Ascending aorta (tissue), 2 donors: ENCODE measurements around the gene ADGRB3. TPM values are rescaled to one million over a fixed set of nuclear protein-coding genes. Genes with fewer than 3 reads are reported as not detected.

Experiments
- DNase-seq, 2 donors: peaks; one replicate each; pipeline ENCODE4 v3.0.0-alpha.2; 2019; ENCODE audit warnings: low spot score in 2 of 2
- H3K27ac ChIP-seq, 2 donors: fragments of 200-600 bp; sonication (generic); one replicate each; pipeline ENCODE4 v1.5.1; 2016 to 2017; ENCODE audit warnings: mild to moderate bottlenecking in 1 of 2
- H3K27me3 ChIP-seq: fragments of 200-600 bp; sonication (generic); one replicate; pipeline ENCODE4 v1.5.1; 2017
- H3K36me3 ChIP-seq, 2 donors: fragments of 200-600 bp; sonication (generic); one replicate each; pipeline ENCODE4 v1.5.1; 2016
- H3K4me1 ChIP-seq, 2 donors: fragments of 200-600 bp; sonication (generic); one replicate each; pipeline ENCODE4 v1.5.1; 2016 to 2017; ENCODE audit warnings: mild to moderate bottlenecking in 1 of 2
- H3K4me3 ChIP-seq, 2 donors: fragments of 200-600 bp; sonication (generic); one replicate each; pipeline ENCODE4 v1.5.1; 2016 to 2017; ENCODE audit warnings: mild to moderate bottlenecking in 1 of 2
- H3K9me3 ChIP-seq, 2 donors: fragments of 200-600 bp; sonication (generic); one replicate each; pipeline ENCODE4 v1.5.1; 2016
- intact Hi-C: fragments of 100-400 bp; cut with DNase I; formaldehyde crosslinking; loops from one replicate; pipeline ENCODE4 v1.15.1; 2023
- total RNA-seq: library from RNA; depleted of rRNA; stranded (reverse); fragments of >200 nt; gene quantifications from one replicate; pipeline ENCODE4 v1.1.0, GENCODE V29; 2016
- TF ChIP-seq, protein P1 (sequence below), 3 experiments: fragments of 200-600 bp in 2 of 3; fragments of 450-650 bp in 1 of 3; sonication (generic) in 2 of 3; IDR thresholded peaks; one replicate each; pipeline ENCODE4 v1.5.1; 2016 to 2019; ENCODE audit warnings: antibody characterized with exemption in 3 of 3, mild to moderate bottlenecking in 1 of 3, moderate library complexity in 1 of 3

The ADGRB3 gene
- total RNA-seq, 1 donor from 2014 or later, result 4.4 TPM

- Histone ChIP-seq H3K27ac (no peak overlapping the region), H3K36me3 (no peaks in the 10 kb centered on the region), H3K4me1 (no peaks in the 10 kb centered on the region), H3K9me3 (no peaks in the 10 kb centered on the region), H3K4me3 (no peak overlapping the region), H3K27me3 (no peaks in the 10 kb centered on the region)
- TF ChIP-seq, protein P1, sequence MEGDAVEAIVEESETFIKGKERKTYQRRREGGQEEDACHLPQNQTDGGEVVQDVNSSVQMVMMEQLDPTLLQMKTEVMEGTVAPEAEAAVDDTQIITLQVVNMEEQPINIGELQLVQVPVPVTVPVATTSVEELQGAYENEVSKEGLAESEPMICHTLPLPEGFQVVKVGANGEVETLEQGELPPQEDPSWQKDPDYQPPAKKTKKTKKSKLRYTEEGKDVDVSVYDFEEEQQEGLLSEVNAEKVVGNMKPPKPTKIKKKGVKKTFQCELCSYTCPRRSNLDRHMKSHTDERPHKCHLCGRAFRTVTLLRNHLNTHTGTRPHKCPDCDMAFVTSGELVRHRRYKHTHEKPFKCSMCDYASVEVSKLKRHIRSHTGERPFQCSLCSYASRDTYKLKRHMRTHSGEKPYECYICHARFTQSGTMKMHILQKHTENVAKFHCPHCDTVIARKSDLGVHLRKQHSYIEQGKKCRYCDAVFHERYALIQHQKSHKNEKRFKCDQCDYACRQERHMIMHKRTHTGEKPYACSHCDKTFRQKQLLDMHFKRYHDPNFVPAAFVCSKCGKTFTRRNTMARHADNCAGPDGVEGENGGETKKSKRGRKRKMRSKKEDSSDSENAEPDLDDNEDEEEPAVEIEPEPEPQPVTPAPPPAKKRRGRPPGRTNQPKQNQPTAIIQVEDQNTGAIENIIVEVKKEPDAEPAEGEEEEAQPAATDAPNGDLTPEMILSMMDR (IDR thresholded peaks at IDR 0.05), result peak; percentile 28 to 79 (median 78)
- peak in 1 of 2 donors; percentile 71 for DNase-seq
- intact Hi-C loops, result loop anchor here (5.0 kb wide), 1 partner anchor 330 kb away; the partner anchor contains the start of gene ADGRB3
Observed at GRCh38 chr6:68967549-68968300, 332.6 kb downstream of the ADGRB3 start.

DNA sequence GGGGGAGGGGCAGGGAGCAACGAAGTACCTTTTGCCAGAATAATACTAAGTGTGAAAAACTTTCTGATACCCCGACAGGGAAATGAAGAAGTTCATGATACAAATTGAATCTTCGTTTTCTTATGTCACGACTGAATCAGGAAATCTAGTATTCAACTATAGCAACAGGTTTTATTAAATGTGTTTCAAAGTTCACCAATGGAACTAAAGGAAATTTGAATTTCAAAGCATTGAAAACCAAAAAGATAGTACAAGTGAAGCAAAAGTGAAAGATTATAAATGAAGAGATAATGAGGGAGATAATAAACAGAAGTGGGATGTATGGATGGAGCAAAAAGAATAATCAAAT lies 333.2 kb downstream of the ADGRB3 start:
- Histone ChIP-seq H3K36me3 (no peaks in the 10 kb centered on the region), H3K27ac (no peak overlapping the region), H3K4me1 (no peaks in the 10 kb centered on the region), H3K9me3 (no peaks in the 10 kb centered on the region), H3K4me3 (no peak overlapping the region), H3K27me3 (no peaks in the 10 kb centered on the region)
- intact Hi-C loops, result loop anchor here (5.0 kb wide), 1 partner anchor 331 kb away; the partner anchor contains the start of gene ADGRB3
- TF ChIP-seq, protein P1 (IDR thresholded peaks at IDR 0.05), result no peak
- no peak for DNase-seq

DNA sequence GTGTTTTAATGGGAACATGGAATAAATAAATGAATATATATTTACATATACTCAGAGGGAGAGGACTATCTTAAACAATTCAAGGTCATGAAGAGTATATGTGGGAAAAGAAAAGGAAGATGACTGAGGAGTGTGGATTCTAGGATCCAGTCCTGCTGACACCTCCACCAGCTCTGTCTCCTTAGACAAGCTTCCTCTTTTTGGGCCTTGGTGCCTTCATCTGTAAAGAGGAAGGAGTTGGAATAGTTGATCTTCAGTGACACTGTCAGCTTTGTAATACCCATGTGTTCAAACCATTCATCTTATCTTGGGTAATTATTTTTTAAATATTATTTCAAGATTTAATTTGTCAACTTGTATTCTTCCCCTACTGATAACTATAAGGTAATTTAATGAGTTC lies 338.0 kb downstream of the ADGRB3 start:
- no peak overlapping the region for H3K27ac ChIP-seq
- no peaks in the 10 kb centered on the region for H3K36me3 ChIP-seq
- TF ChIP-seq, protein P1 (IDR thresholded peaks at IDR 0.05), result no peak
- no peaks in the 10 kb centered on the region for H3K9me3 ChIP-seq
- no peaks in the 10 kb centered on the region for H3K4me1 ChIP-seq
- no peaks in the 10 kb centered on the region for H3K27me3 ChIP-seq
- intact Hi-C loops, result no loop called here
- no peak for DNase-seq
- H3K4me3 ChIP-seq, result no peak overlapping the region

DNA sequence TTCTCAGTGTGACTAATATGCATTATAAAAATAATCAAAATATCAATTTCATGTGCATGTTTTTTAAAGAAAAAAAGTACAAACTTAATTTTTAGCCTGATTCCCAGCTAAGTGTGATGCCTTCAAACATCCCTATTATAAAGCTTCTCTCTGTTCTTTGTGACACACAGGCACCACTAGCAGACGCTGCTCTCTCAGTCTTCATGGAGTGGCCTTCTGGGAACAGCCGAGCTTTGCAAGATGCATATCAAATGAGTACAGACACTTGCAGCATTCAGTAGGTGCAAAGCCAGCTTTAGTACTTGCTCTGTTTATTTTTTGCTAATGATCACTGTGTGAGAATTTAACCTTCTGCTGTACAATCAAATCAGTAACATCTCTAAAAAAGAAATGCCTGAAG lies 340.0 kb downstream of the ADGRB3 start:
- H3K4me3 ChIP-seq, result no peak overlapping the region
- H3K27ac ChIP-seq, result no peak overlapping the region
- TF ChIP-seq, protein P1 (IDR thresholded peaks at IDR 0.05), result peak in 1 of 3 experiments; percentile 5
- no peaks in the 10 kb centered on the region for H3K4me1 ChIP-seq
- intact Hi-C loops, result no loop called here
- H3K36me3 ChIP-seq, result no peaks in the 10 kb centered on the region
- DNase-seq, result no peak
- no peaks in the 10 kb centered on the region for H3K27me3 ChIP-seq
- no peaks in the 10 kb centered on the region for H3K9me3 ChIP-seq

GRCh38 chr6:68975816-68976215 lies 340.7 kb downstream of the ADGRB3 start:
- intact Hi-C loops, result no loop called here

More at GRCh38 chr6:68975816-68976215, 340.7 kb downstream of the ADGRB3 start:
- no peaks in the 10 kb centered on the region for H3K36me3 ChIP-seq
- DNase-seq, result no peak
- H3K4me1 ChIP-seq, result no peaks in the 10 kb centered on the region
- TF ChIP-seq, protein P1 (IDR thresholded peaks at IDR 0.05), result no peak
- no peak overlapping the region for H3K27ac ChIP-seq
- H3K4me3 ChIP-seq, result no peak overlapping the region
- H3K9me3 ChIP-seq, result no peaks in the 10 kb centered on the region
- H3K27me3 ChIP-seq, result no peaks in the 10 kb centered on the region
